ENCODE data around the gene ZNF598.

DNA sequence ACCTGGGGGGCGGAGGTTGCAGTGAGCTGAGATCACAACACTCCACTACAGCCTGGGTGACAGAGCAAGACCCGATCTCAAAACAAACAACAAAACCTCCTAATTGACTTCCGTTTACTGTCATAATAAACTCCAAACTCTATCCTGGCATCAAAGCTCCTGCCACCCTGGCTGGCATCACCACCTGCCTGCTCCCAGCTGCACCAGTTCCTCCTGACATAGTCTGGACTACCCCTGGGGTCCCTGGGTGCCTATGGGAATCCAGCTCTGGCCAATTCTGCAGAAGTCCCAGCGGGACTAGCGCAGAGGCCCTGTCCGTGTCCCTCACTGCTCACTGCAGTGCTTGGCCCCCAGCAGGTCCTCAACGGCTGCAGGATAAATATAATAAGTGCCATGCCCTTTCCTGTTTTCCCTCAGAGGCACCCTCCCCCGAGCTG, 37.3 kb upstream of the ZNF598 start:
- TF ChIP-seq, protein P1, sequence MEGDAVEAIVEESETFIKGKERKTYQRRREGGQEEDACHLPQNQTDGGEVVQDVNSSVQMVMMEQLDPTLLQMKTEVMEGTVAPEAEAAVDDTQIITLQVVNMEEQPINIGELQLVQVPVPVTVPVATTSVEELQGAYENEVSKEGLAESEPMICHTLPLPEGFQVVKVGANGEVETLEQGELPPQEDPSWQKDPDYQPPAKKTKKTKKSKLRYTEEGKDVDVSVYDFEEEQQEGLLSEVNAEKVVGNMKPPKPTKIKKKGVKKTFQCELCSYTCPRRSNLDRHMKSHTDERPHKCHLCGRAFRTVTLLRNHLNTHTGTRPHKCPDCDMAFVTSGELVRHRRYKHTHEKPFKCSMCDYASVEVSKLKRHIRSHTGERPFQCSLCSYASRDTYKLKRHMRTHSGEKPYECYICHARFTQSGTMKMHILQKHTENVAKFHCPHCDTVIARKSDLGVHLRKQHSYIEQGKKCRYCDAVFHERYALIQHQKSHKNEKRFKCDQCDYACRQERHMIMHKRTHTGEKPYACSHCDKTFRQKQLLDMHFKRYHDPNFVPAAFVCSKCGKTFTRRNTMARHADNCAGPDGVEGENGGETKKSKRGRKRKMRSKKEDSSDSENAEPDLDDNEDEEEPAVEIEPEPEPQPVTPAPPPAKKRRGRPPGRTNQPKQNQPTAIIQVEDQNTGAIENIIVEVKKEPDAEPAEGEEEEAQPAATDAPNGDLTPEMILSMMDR (IDR thresholded peaks at IDR 0.05; ENCODE audit: insufficient read depth, low read depth, low read length): no peak
- no peak for TF ChIP-seq EZH2 (IDR thresholded peaks at IDR 0.05; ENCODE audit: insufficient read depth, low read length)

All from astrocyte (in vitro differentiated cells and primary cell).